HG03095 (cell line): ENCODE data around the gene NISCH.

Experiments used
- ATAC-seq: cut with Tn5 transposase; IDR thresholded peaks from one replicate; pipeline ENCODE4 v1.9.1; 2021; ENCODE audit warnings: moderate library complexity; ENCODE audit not compliant: unreplicated experiment

Gene NISCH

DNA sequence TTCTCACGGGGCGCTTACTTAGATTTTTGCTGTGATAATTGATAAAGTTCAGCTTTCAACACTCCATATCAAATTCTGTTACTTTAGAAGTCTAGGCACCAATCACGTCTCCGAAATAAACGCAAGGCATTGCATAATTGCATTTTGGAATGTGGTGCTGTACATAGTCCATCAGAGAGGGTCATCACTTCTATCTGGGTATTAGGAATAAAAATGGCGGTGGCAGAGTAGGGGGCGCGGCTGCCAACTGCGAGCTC, 80.6 kb downstream of the NISCH start:
- ATAC-seq = no peak

DNA sequence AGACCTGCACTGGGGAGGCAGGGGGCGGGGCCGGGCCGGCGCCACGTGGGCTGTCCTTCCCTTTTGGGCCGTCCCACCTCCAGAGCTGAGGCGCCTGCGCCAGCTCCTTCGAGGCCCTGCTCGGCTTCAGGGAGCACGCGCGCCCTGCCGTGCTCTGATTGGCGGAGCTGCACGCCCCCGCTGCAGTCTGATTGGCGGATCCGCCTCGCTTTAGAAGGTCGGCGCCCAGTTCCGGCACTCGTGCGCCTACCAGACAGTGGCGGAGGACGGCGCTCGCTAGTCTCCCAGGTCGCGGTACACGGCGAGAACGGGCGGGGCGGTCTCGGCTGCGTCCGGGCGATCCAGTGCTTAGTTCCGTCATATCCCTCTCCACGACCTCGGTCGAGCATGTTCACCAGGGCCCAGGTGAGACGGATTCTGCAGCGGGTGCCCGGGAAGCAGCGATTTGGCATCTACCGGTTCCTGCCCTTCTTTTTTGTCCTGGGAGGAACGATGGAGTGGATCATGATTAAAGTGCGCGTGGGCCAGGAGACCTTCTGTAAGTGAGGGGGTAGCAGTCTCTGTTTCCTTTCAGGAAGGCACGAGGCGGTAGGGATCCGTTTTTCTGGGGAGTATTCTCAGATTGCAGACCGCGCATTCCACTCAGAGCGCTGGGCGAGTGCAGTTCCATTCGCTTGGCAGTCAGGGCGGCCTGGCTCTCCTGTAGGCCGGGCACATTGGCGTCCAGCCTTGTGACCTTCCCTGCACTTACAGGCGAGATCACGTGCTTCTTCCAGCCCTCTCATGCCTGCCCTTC, 81.2 kb downstream of the NISCH start, which contains the start of gene UQCC5:
TSS of gene UQCC5 (plus strand) at position 237 of the 796 bp plus-strand sequence. CDS start at position 388, 151 bp downstream.
- peak; percentile 77 for ATAC-seq

DNA sequence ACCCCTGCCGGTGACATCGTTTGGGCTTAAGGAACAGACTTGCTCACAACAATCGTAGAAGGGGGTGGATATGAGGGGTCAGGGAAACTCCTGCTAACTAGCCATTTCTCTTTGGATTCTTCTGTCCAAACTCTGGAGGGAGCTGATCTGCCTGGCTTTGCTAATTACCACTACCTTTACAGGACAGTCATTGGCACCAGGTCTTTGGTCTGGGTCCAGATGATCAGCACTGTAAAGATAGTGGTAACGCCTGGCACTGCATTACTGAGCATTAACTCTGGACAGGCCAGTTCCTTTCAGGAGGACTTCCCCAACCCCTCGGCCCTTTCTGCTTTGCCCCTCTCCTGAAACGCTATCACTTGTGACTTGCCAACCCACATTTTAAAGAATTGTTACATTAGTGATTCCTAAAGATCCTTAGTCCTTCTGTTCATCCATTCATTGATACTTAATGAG, 81.8 kb downstream of the NISCH start:
- ATAC-seq = no peak

DNA sequence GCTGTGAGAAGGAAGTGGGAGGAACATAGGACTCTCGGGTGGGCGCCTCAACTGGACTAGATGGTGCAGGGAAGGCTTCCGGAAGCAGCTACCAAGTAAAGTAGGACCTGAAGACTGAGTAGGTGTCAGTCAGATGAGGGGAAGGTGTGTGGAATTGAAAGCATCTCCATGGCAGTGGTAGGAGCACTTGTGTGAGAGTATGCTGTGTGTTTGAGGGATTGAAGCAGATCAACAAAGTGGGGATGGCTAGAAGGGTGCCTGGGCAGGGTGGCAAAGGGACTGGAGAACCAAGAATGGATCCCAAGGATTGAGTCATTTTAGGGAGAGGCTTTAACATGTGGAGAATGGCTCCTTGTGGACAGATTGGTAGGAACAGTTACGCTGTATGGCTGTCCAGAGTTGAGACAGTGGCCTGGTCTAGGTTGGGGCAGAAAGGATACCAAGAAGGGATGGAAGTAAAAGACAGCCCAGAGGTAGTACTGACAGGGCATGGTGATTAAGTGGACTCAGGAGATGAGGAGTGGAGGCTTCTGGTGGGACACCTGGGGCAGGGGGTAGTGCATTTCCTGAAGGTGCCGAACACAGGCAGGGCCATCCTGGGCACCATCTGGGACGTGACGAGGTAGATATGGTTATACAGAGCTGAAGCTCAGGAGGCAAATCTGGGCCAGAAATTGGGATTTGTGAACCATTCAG, 82.5 kb downstream of the NISCH start:
- no peak for ATAC-seq

DNA sequence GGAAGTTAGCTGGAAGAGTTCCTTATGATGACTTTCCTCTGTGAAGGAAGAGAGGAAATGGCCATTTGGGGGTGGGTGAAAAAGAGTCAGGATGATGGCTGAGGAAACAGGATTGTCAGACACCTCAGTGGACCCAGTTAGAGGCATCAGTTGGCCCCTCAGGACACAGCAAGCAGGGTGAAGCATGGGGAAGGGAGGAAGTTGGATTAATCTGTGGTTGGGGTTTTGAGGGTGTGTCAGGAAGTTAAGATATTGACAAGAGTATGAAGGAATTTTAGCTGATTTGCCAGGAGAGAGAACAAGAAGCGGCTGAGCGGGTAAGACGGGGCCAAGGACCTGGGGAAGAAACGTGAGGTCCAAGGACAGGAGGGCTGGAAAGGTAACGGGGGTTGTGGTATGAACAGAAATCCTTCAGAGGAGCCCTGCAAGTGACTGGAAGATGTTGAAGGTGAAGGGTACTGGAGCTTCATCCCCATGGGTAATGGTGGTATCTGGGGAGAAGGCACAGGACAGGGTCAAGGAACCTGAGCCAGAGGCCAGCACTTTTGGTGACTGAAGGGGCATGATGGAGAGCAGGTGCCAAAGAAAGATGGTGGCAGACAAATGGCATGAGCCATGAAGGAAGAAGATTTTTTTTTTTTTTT, 83.7 kb downstream of the NISCH start:
- no peak for ATAC-seq

DNA sequence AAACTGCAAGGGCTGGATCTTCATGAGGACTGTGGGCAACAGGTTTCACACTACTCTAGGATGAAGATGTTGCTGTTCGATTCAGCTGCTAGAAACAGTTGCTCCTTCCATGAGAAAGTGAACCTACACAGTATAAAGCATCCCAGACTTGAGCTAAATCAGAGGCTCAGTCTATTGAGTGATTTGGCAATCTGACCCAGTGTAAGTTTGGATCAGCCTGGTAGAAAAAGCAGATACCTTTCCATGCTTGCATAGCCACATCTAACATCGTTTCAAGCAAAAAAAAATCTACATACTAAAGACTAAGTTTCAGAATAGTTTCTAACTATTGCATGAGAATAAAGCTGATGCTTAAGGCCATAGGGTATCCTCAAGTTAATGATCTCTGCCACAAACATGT, 85.6 kb downstream of the NISCH start:
- no peak for ATAC-seq
